Stimulated activated CD8-positive, alpha-beta memory T cell treated with anti-CD3 and anti-CD28 coated beads, Interleukin-2, amount 100 ng/mL, for 1 hour (primary cell): ENCODE data around the gene GLRA3.
"Not testable (repeated sequence)": the region's sequence is repeated elsewhere in the genome, so short reads cannot be mapped to it uniquely, and the experiment has no call there.

Experiments
- DNase-seq, 2 donors: peaks; one replicate each; pipeline ENCODE4 v3.0.0-alpha.2; 2020; ENCODE audit warnings: low read depth in 2 of 2

The GLRA3 gene

GRCh38 chr4:174714393-174715211, 114.4 kb downstream of the GLRA3 start:
- no peak for DNase-seq

GRCh38 chr4:174713821-174714220, 115.2 kb downstream of the GLRA3 start:
- no peak for DNase-seq

- DNase-seq, result no peak
These were observed 115.9 kb downstream of the GLRA3 start for GRCh38 chr4:174713181-174713580.

- DNase-seq, result no peak
These were observed 119.5 kb downstream of the GLRA3 start for GRCh38 chr4:174709526-174709925.

GRCh38 chr4:174708381-174708780, 120.7 kb downstream of the GLRA3 start:
- no peak for DNase-seq

- no peak for DNase-seq
These were observed 121.1 kb downstream of the GLRA3 start for GRCh38 chr4:174707902-174708301.

- no peak for DNase-seq
These were observed 121.9 kb downstream of the GLRA3 start for GRCh38 chr4:174707051-174707676.

- DNase-seq, result no peak
These were observed 126.0 kb downstream of the GLRA3 start for GRCh38 chr4:174702979-174703478.

- no peak for DNase-seq
These were observed 129.4 kb downstream of the GLRA3 start for GRCh38 chr4:174699654-174700053.

- DNase-seq, result no peak
These were observed 131.2 kb downstream of the GLRA3 start for GRCh38 chr4:174697896-174698295.

GRCh38 chr4:174697202-174697601, 131.8 kb downstream of the GLRA3 start:
- no peak for DNase-seq

GRCh38 chr4:174696657-174697056, 132.4 kb downstream of the GLRA3 start:
- DNase-seq, result no peak

GRCh38 chr4:174691876-174692275, 137.2 kb downstream of the GLRA3 start:
- not testable (repeated sequence) for DNase-seq

- no peak for DNase-seq
These were observed 138.4 kb downstream of the GLRA3 start for GRCh38 chr4:174690665-174691064.

GRCh38 chr4:174689618-174690017, 139.4 kb downstream of the GLRA3 start:
- no peak for DNase-seq

- no peak for DNase-seq
These were observed 142.2 kb downstream of the GLRA3 start for GRCh38 chr4:174686826-174687225.

- no peak for DNase-seq
These were observed 147.2 kb downstream of the GLRA3 start for GRCh38 chr4:174681723-174682300.

GRCh38 chr4:174674305-174674840, 154.7 kb downstream of the GLRA3 start:
- DNase-seq, result no peak

- no peak for DNase-seq
These were observed 155.2 kb downstream of the GLRA3 start for GRCh38 chr4:174673865-174674264.

GRCh38 chr4:174672276-174672675, 156.8 kb downstream of the GLRA3 start:
- DNase-seq, result no peak

- DNase-seq, result no peak
These were observed 159.8 kb downstream of the GLRA3 start for GRCh38 chr4:174669270-174669669.

- DNase-seq, result no peak
These were observed 163.2 kb downstream of the GLRA3 start for GRCh38 chr4:174665799-174666198.
